Activated T-cell treated with anti-CD3 and anti-CD28 coated beads, Interleukin-2, amount 50 U/mL, for 4 hours (primary cell): Measurements from ENCODE around the gene APOL6. TPM values are rescaled to one million over a fixed set of nuclear protein-coding genes. Genes with fewer than 3 reads are reported as not detected.

Experiments
- ATAC-seq, 2 donors: fragments of 200-7000 bp; cut with Tn5 transposase; one replicate each; pipeline ENCODE4 v1.10.0; 2021
- DNase-seq: peaks from one replicate; pipeline ENCODE4 v3.0.0-alpha.2; 2020
- H3K27me3 Mint-ChIP-seq: one replicate; pipeline ENCODE4 v1.8.0; 2021; ENCODE audit warnings: low read depth, mixed read lengths
- H3K36me3 Mint-ChIP-seq: one replicate; pipeline ENCODE4 v1.8.0; 2022; ENCODE audit warnings: mixed read lengths; ENCODE audit not compliant: insufficient read depth
- H3K4me1 Mint-ChIP-seq: one replicate; pipeline ENCODE4 v1.8.0; 2021; ENCODE audit warnings: low read depth, mixed read lengths
- H3K4me3 Mint-ChIP-seq: one replicate; pipeline ENCODE4 v1.8.0; 2021; ENCODE audit warnings: mild to moderate bottlenecking, moderate library complexity, mixed read lengths
- H3K9me3 Mint-ChIP-seq: one replicate; pipeline ENCODE4 v1.8.0; 2021; ENCODE audit warnings: mixed read lengths
- total RNA-seq, 3 donors: library from RNA; stranded (reverse); gene quantifications; one replicate each; pipeline ENCODE4 v1.2.1, GENCODE V29; 2021

Gene APOL6
- total RNA-seq, 3 donors from 2014 or later = 18.8 to 32.7 (median 24.5) TPM

- Mint-ChIP-seq H3K36me3 (no peaks in the 10 kb centered on the region), H3K27me3 (peaks cover 5% of the 10 kb centered on the region), H3K4me1 (peaks cover 11% of the 10 kb centered on the region), H3K9me3 (no peaks in the 10 kb centered on the region), H3K4me3 (no peak overlapping the region)
- ATAC-seq (no peak), DNase-seq (no peak)
These were observed 23.7 kb upstream of the APOL6 start for GRCh38 chr22:35624547-35624946.

- Mint-ChIP-seq H3K4me1 (peaks cover 16% of the 10 kb centered on the region), H3K36me3 (no peaks in the 10 kb centered on the region), H3K27me3 (peaks cover 5% of the 10 kb centered on the region), H3K4me3 (no peak overlapping the region), H3K9me3 (no peaks in the 10 kb centered on the region)
- ATAC-seq (no peak), DNase-seq (no peak)
These were observed 22.3 kb upstream of the APOL6 start for GRCh38 chr22:35625763-35626432.

DNA sequence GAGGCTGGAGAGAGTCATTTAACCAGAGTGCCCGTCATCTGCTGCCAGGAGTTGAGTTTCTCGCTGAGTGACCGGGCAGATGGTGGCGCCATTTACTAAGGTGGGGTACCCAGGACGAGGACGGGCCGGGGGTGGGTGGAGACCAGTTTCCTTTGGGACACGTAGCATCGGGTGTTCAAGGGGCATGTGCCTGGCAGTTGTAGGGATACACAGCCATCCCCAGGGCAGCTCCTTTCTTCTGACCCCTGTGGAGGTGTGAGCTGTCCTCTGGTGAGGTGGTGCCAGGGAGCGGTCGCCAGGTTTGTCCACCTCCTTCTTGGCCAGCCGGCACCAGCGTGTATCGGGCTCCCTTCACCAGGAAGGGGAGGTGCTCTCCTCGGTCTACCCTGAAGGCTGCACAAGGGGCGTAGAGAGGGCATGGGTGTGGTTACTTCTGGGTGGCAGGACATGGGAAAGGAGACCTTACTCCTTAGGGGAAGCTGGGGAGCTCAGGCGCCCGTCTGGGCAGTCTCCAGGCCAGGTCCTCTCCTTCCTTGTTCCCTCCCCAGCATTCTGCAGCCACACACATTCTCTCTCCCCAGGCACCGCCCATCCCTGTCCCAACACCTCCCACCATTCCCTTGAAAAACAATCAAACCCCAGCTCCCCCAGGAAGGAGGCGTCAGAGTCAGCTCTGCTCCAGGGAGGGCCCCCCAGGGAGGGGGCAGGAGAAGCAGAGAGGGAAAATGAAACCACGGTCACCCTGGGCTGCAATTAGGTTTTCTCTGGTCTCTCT, 20.8 kb upstream of the APOL6 start:
- Mint-ChIP-seq H3K9me3 (no peaks in the 10 kb centered on the region), H3K4me3 (peak overlapping the region; percentile 70)
- ATAC-seq = peak; percentile 52 to 73

GRCh38 chr22:35628732-35629131, 19.5 kb upstream of the APOL6 start:
- DNase-seq (no peak), ATAC-seq (no peak)
- no peaks in the 10 kb centered on the region for H3K36me3 Mint-ChIP-seq
- H3K4me3 Mint-ChIP-seq = no peak overlapping the region
- no peaks in the 10 kb centered on the region for H3K9me3 Mint-ChIP-seq
- H3K4me1 Mint-ChIP-seq = peaks cover 23% of the 10 kb centered on the region
- H3K27me3 Mint-ChIP-seq = peaks cover 5% of the 10 kb centered on the region

More for the DNA sequence above, 20.8 kb upstream of the APOL6 start:
- H3K36me3 Mint-ChIP-seq = no peaks in the 10 kb centered on the region
- H3K27me3 Mint-ChIP-seq = peaks cover 5% of the 10 kb centered on the region
- peak; percentile 54 for DNase-seq
- peaks cover 16% of the 10 kb centered on the region for H3K4me1 Mint-ChIP-seq

DNA sequence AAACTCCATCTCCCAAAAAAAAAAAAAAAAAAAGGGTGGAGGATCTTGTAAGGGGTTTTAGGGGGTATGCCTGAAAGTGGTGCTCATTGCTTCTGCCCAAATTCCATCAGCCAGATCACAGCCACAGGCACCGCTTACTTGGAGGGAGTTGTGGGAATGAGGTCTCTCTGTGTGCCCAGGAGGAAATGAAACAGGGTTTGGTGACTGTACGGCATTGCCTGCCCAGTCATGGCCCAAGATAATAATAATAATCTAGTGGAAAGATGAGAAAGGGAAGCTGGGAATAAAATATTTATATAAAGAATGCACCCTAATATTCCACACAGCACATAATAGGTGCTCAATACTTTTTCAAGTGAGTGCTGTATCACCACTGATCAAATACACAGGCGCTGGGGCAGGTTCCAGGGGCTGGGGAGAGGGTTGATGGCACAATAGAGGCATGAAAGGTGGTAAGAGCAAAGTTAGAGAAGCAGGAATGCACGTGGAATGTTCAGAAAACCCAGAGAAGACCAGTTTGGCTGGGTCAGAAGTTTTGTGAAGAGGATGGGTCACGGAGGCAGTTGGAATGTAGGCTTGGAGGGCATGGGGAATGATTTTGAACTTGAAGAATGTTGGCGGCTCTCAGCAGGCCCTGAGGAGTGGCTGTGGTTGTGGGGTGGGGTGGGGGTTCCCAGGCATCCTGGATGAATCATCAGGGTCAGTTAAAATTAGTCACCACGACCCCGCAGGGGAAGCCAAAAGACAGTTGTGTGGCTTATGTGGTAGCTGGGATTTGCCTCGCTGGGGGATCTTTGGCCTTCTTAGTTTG, 18.6 kb upstream of the APOL6 start:
- no peak overlapping the region for H3K4me3 Mint-ChIP-seq
- peak; percentile 36 for DNase-seq
- no peaks in the 10 kb centered on the region for H3K36me3 Mint-ChIP-seq
- peaks cover 5% of the 10 kb centered on the region for H3K27me3 Mint-ChIP-seq
- H3K9me3 Mint-ChIP-seq = no peaks in the 10 kb centered on the region
- ATAC-seq = peak; percentile 46 to 53
- peaks cover 26% of the 10 kb centered on the region for H3K4me1 Mint-ChIP-seq

GRCh38 chr22:35630387-35630793, 17.9 kb upstream of the APOL6 start:
- H3K27me3 Mint-ChIP-seq = peaks cover 3% of the 10 kb centered on the region
- no peaks in the 10 kb centered on the region for H3K36me3 Mint-ChIP-seq
- H3K9me3 Mint-ChIP-seq = no peaks in the 10 kb centered on the region
- no peak for ATAC-seq
- peaks cover 31% of the 10 kb centered on the region for H3K4me1 Mint-ChIP-seq
- H3K4me3 Mint-ChIP-seq = no peak overlapping the region
- no peak for DNase-seq

DNA sequence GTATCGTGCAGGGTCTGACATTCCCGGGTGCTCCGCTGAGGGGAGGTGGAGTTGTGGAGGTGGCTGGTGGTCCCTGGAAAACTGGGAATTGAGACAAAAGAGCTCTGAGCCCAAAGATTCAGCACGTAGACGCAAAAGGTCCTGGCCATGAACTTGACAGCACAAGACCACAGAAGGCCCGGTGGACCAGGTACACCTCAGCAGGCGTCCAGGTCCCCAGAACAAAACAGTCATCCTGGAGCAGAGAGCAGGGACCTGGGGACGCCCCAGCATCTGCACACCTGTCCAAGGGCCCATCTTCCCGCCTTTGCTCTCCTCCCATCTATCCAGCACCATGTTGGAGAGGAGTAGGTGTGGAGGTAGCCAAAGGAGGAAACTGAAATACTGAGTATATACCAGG, 17.4 kb upstream of the APOL6 start:
- DNase-seq (no peak), ATAC-seq (no peak)
- Mint-ChIP-seq H3K9me3 (no peaks in the 10 kb centered on the region), H3K4me1 (peaks cover 31% of the 10 kb centered on the region), H3K27me3 (peaks cover 2% of the 10 kb centered on the region), H3K36me3 (no peaks in the 10 kb centered on the region), H3K4me3 (no peak overlapping the region)

- H3K9me3 Mint-ChIP-seq = no peaks in the 10 kb centered on the region
- DNase-seq (peak; percentile 20), ATAC-seq (no peak)
- peaks cover 31% of the 10 kb centered on the region for H3K4me1 Mint-ChIP-seq
- no peak overlapping the region for H3K4me3 Mint-ChIP-seq
- no peaks in the 10 kb centered on the region for H3K36me3 Mint-ChIP-seq
- no peaks in the 10 kb centered on the region for H3K27me3 Mint-ChIP-seq
These were observed 16.6 kb upstream of the APOL6 start for GRCh38 chr22:35631597-35631996.

GRCh38 chr22:35632935-35633334, 15.3 kb upstream of the APOL6 start:
- H3K36me3 Mint-ChIP-seq = no peaks in the 10 kb centered on the region
- no peak for DNase-seq
- no peak overlapping the region for H3K4me3 Mint-ChIP-seq
- H3K4me1 Mint-ChIP-seq = peaks cover 22% of the 10 kb centered on the region
- H3K27me3 Mint-ChIP-seq = no peaks in the 10 kb centered on the region
- no peaks in the 10 kb centered on the region for H3K9me3 Mint-ChIP-seq
- ATAC-seq = no peak

- no peak overlapping the region for H3K4me3 Mint-ChIP-seq
- H3K9me3 Mint-ChIP-seq = no peaks in the 10 kb centered on the region
- ATAC-seq (no peak), DNase-seq (no peak)
- H3K4me1 Mint-ChIP-seq = peaks cover 22% of the 10 kb centered on the region
- H3K36me3 Mint-ChIP-seq = no peaks in the 10 kb centered on the region
- H3K27me3 Mint-ChIP-seq = no peaks in the 10 kb centered on the region
These were observed 14.7 kb upstream of the APOL6 start for GRCh38 chr22:35633520-35633919.

DNA sequence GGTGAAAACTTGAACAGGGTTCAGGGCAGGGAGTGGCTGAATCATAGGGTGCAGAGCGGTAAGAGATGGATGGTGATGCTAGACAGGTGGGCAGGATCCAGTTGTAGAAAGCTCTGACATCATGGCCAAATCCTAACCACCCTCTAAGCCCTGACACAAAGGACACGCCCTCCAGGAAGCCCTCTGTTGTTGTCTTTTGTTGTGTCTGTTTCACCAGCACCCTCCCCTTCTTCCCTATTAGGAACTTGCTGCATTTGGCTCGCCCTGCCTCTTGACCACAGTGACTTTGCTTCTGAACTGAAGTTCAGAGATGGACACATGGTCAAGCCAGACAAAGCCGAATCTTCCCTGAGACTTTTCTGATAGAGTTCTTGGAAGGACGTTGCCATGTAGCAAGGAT, 14.2 kb upstream of the APOL6 start:
- H3K9me3 Mint-ChIP-seq = no peaks in the 10 kb centered on the region
- no peak overlapping the region for H3K4me3 Mint-ChIP-seq
- ATAC-seq (peak in 1 of 2 donors; percentile 29), DNase-seq (no peak)
- no peaks in the 10 kb centered on the region for H3K36me3 Mint-ChIP-seq
- peaks cover 22% of the 10 kb centered on the region for H3K4me1 Mint-ChIP-seq
- no peaks in the 10 kb centered on the region for H3K27me3 Mint-ChIP-seq

GRCh38 chr22:35634943-35635540, 13.2 kb upstream of the APOL6 start:
- ATAC-seq = peak in 1 of 2 donors; percentile 52

DNA sequence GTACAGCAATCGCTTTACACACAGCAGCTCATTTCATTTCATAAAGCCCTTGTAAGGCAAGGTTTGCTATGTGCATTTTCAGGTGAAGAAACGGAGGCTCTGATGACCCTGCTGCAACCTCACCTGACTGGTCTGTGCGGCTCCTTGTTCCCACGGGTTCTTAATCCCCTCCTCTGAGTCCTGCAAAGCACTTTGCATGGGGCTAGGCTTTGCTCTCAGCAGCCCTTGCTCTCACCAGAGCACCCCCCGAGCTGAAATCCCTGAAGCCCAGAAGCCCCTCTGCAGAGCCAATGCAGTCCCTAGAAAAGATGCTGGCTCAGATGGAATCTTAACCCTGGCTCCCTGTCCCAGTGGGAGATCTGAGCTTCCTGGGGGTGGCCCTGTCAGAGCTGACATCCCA, 11.0 kb upstream of the APOL6 start:
- H3K4me1 Mint-ChIP-seq = peaks cover 15% of the 10 kb centered on the region
- no peaks in the 10 kb centered on the region for H3K9me3 Mint-ChIP-seq
- H3K36me3 Mint-ChIP-seq = no peaks in the 10 kb centered on the region
- H3K4me3 Mint-ChIP-seq = no peak overlapping the region
- no peaks in the 10 kb centered on the region for H3K27me3 Mint-ChIP-seq
- DNase-seq (no peak), ATAC-seq (no peak)

More at GRCh38 chr22:35634943-35635540, 13.2 kb upstream of the APOL6 start:
- Mint-ChIP-seq H3K9me3 (no peaks in the 10 kb centered on the region), H3K4me3 (no peak overlapping the region), H3K4me1 (peaks cover 15% of the 10 kb centered on the region), H3K27me3 (no peaks in the 10 kb centered on the region), H3K36me3 (no peaks in the 10 kb centered on the region)
- no peak for DNase-seq

GRCh38 chr22:35638001-35638400, 10.2 kb upstream of the APOL6 start:
- Mint-ChIP-seq H3K36me3 (no peaks in the 10 kb centered on the region), H3K4me3 (no peak overlapping the region), H3K9me3 (no peaks in the 10 kb centered on the region), H3K27me3 (no peaks in the 10 kb centered on the region), H3K4me1 (peaks cover 15% of the 10 kb centered on the region)
- DNase-seq (no peak), ATAC-seq (no peak)
